GM12892 (cell line): ENCODE data around the gene FOXL2NB.

Experiments used
- POLR2A ChIP-seq: IDR thresholded peaks from 2 replicates; pipeline ENCODE4 v1.6.1; 2011; ENCODE audit warnings: low read depth, low read length, control low read depth
- POLR2AphosphoS5 ChIP-seq: IDR thresholded peaks from 2 replicates; pipeline ENCODE4 v1.6.1; 2011; ENCODE audit warnings: low read depth, low read length, control low read depth
- TAF1 ChIP-seq: IDR thresholded peaks from 2 replicates; pipeline ENCODE4 v1.6.1; 2011; ENCODE audit warnings: low read depth, mild to moderate bottlenecking, control low read depth, low read length, borderline replicate concordance

GRCh38 chr3:138909904-138910303, 37.1 kb upstream of the FOXL2NB start:
- TF ChIP-seq POLR2AphosphoS5 (no peak), POLR2A (no peak), TAF1 (no peak)
